ENCODE results near the gene SEC16B.

Gene SEC16B

GRCh38 chr1:177905686-177906085 lies 64.2 kb downstream of the SEC16B start:
- DNase-seq = no peak

DNA sequence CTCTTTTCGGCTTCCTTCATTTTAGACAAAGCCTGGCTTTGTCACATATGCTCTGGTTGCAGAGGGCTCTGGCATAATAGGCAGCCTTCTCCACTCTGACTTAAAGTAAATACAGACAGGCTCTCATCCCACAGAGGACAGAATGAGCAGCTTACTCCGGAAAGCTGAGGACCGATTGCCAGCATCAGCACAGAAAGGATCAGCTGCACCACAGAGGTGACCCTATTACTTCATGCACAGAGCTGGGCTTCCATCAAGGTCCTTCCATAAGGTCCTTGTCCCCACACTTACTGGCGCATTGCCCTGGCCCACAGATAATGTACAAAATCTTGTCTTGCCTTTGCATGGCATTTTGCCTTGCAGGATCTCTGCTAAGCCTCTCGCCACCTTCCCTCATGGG lies 67.6 kb downstream of the SEC16B start:
- no peak for DNase-seq

- DNase-seq = no peak
These were observed 71.7 kb downstream of the SEC16B start for GRCh38 chr1:177897998-177898654.

DNA sequence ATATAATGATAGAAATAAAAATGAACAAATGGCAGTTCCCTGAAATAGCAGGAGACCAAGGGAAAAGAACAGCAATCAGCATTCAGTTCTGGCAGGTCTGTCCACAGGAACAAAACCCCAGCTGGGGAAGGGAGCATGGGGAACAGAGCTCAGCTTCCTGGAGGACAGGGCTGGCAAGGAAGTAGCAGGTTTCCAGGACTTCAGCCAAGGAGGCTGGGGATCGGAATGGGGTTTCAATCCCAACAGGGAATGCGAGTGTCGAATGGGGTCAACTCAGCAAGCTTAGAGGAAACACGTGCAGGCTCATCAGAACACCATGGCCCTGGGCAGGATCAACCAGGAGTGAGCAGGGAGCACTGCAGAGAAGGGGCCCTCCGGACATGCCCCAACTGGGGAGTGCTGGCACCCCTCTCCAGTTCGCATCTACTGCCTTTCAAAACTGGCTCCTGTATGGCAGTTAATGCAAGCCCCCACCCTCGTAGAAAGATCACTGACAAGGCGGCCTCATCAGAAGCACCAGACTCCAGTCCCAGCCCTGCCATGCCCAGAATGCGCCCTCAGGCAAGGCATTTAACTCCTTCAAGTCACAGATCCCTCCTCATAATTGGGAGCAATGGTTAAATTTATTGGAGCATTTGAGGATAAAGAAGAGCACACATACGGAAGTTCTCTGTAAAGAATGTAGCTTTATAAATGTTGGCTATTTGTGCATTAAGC lies 72.4 kb downstream of the SEC16B start:
- DNase-seq = no peak
